K562 (cell line): Measurements from ENCODE around the gene SLC24A4. TPM values are rescaled to one million over a fixed set of nuclear protein-coding genes. Genes with fewer than 3 reads are reported as not detected.
A peak's percentile ranks its signal among the peaks of the same experiment; 100 is the strongest.
"Not testable (repeated sequence)": the region's sequence is repeated elsewhere in the genome, so short reads cannot be mapped to it uniquely, and the experiment has no call there.

Experiments
- ATAC-seq: fragments of 200-7000 bp; cut with Tn5 transposase; 3 replicates; pipeline ENCODE4 v1.9.1; 2020; ENCODE audit warnings: moderate library complexity
- BruUV-seq: library from RNA; stranded (reverse); fragments of 400-500 nt; replicated peaks from 2 replicates; lab custom pipeline; 2021; lab: Mats Ljungman, UMichigan
- CTCF ChIA-PET: fragments of 300-600 bp; formaldehyde crosslinking; extraction: SDS; loops from one replicate; lab custom pipeline; 2021; ENCODE audit warnings: low intra/inter-chr PET ratio; lab: Yijun Ruan, JAX
- POLR2A ChIA-PET: fragments of 300-600, 350-650 bp; sonication (Branson Sonifier 250); formaldehyde crosslinking; extraction: SDS; loops from one replicate; lab custom pipeline; 2021; ENCODE audit warnings: antibody characterized with exemption, inconsistent platforms; lab: Yijun Ruan, JAX
- DNase-seq, 4 experiments: peaks; one replicate each; pipeline versions ENCODE4 v3.0.0 to v3.0.0-alpha.2; 2011 to 2018; ENCODE audit warnings: low spot score in 3 of 4, mixed read lengths in 3 of 4; ENCODE audit errors: extremely low read depth in 1 of 4
- FAIRE-seq: peaks from 2 replicates; lab custom pipeline; 2011; peaks lifted over from hg19 to GRCh38; lab: Jason Lieb, UNC
- H2AFZ ChIP-seq: 2 replicates; pipeline ENCODE4 v1.6.0; 2011; ENCODE audit warnings: low read depth, low read length, control low read depth, inconsistent platforms
- H3K27ac ChIP-seq: fragments of 200-600 bp; 3 replicates; pipeline ENCODE4 v1.8.0; 2011; ENCODE audit warnings: low read depth, mild to moderate bottlenecking, control low read depth, inconsistent platforms, low read length, moderate library complexity, mixed read lengths; ENCODE audit errors: extremely low read depth
- H3K27me3 ChIP-seq, 2 experiments: fragments of 300-600 bp in 1 of 2; 2 replicates in 1 of 2; 3 replicates in 1 of 2; pipeline versions ENCODE4 v1.6.0 to v1.8.0; 2011; ENCODE audit warnings: inconsistent platforms in 2 of 2, low read length in 2 of 2, mild to moderate bottlenecking in 1 of 2, mixed read lengths in 1 of 2, moderate library complexity in 1 of 2; ENCODE audit not compliant: control insufficient read depth in 2 of 2, insufficient read depth in 2 of 2
- H3K36me3 ChIP-seq: fragments of 300-600 bp; 3 replicates; pipeline ENCODE4 v1.8.0; 2011; ENCODE audit warnings: mild to moderate bottlenecking, low read length, inconsistent platforms; ENCODE audit not compliant: control insufficient read depth, insufficient read depth
- H3K4me1 ChIP-seq, 2 experiments: fragments of 200-600 bp in 1 of 2; replicated peaks in 1 of 2; 2 replicates in 1 of 2; 3 replicates in 1 of 2; pipeline versions ENCODE4 v1.5.1 to v1.8.0; 2011; ENCODE audit warnings: inconsistent platforms in 2 of 2, low read length in 2 of 2, mild to moderate bottlenecking in 1 of 2, mixed read lengths in 1 of 2, moderate library complexity in 1 of 2; ENCODE audit not compliant: control insufficient read depth in 2 of 2, insufficient read depth in 2 of 2
- H3K4me2 ChIP-seq: 2 replicates; pipeline ENCODE4 v1.6.1; 2011; ENCODE audit warnings: low read length, control low read depth, inconsistent platforms, mixed read lengths; ENCODE audit not compliant: insufficient read depth
- H3K4me3 ChIP-seq: fragments of 200-600 bp; sonication (generic), shearing (Covaris generic); 2 replicates; pipeline ENCODE4 v1.5.1; 2016; ENCODE audit warnings: control low read depth, inconsistent platforms
- H3K79me2 ChIP-seq: fragments of 200-600 bp; 3 replicates; pipeline ENCODE4 v1.8.0; 2011; ENCODE audit warnings: low read length, inconsistent platforms; ENCODE audit not compliant: control insufficient read depth, insufficient read depth
- H3K9ac ChIP-seq, 2 experiments: 2 replicates each; pipeline versions ENCODE4 v1.6.0 to v1.6.1; 2011; ENCODE audit warnings: low read depth in 2 of 2, low read length in 2 of 2, control low read depth in 1 of 2, inconsistent platforms in 1 of 2, mild to moderate bottlenecking in 1 of 2, mixed read lengths in 1 of 2; ENCODE audit not compliant: insufficient read depth in 1 of 2
- H3K9me1 ChIP-seq: one replicate; pipeline ENCODE4 v1.6.0; 2011; ENCODE audit warnings: inconsistent platforms, mild to moderate bottlenecking, low read length, moderate library complexity; ENCODE audit not compliant: control insufficient read depth, insufficient read depth
- H3K9me3 ChIP-seq: replicated peaks from 2 replicates; pipeline ENCODE4 v1.5.1; 2011; ENCODE audit warnings: low read depth, low read length, inconsistent platforms; ENCODE audit not compliant: control insufficient read depth, insufficient read depth
- H4K20me1 ChIP-seq: replicated peaks from 2 replicates; pipeline ENCODE4 v1.6.1; 2011; ENCODE audit warnings: low read length, inconsistent platforms, mixed read lengths; ENCODE audit not compliant: control insufficient read depth, insufficient read depth
- CCNT2 ChIP-seq: IDR thresholded peaks from 2 replicates; pipeline ENCODE4 v1.6.1; 2011; ENCODE audit warnings: borderline replicate concordance, low read depth, mild to moderate bottlenecking, moderate library complexity, mixed read lengths, low read length; ENCODE audit not compliant: insufficient read length; ENCODE audit errors: extremely low read depth
- E4F1 ChIP-seq: fragments of 250-450 bp; sonication (Bioruptor Pico); IDR thresholded peaks from 2 replicates; pipeline ENCODE4 v1.5.0; 2021; ENCODE audit warnings: mild to moderate bottlenecking, borderline replicate concordance
- KLF10 ChIP-seq: fragments of 250-450 bp; sonication (Bioruptor Pico); IDR thresholded peaks from 2 replicates; pipeline ENCODE4 v1.6.1; 2021; ENCODE audit warnings: matching md5 sums
- MAFG ChIP-seq: fragments of 450-650 bp; conservative IDR thresholded peaks from 2 replicates; pipeline ENCODE4 v1.6.1; 2016; ENCODE audit warnings: missing genetic modification characterization, missing compliant biosample characterization
- NR3C1 ChIP-seq: sonication (generic); formaldehyde crosslinking; IDR thresholded peaks from 2 replicates; pipeline ENCODE4 v1.8.1; 2022; ENCODE audit warnings: missing genetic modification reagents
- SREBF1 ChIP-seq: fragments of 150-350 bp; IDR thresholded peaks from 2 replicates; pipeline ENCODE4 v1.6.1; 2014; ENCODE audit warnings: antibody characterized with exemption, low read depth, low read length, borderline replicate concordance
- ZNF431 ChIP-seq: sonication (generic); formaldehyde crosslinking; IDR thresholded peaks from 2 replicates; pipeline ENCODE4 v1.8.0; 2022; ENCODE audit warnings: mild to moderate bottlenecking, missing genetic modification reagents
- WGBS: fragments of 100-300 bp; shearing (Covaris generic); methylation state at CpG from one replicate; pipeline ENCODE4 v1.1.6; 2016; ENCODE audit warnings: low coverage, mixed read lengths; ENCODE audit not compliant: insufficient coverage; ENCODE audit errors: missing lambda C conversion rate; 5-methylcytosine and 5-hydroxymethylcytosine counted together
- in situ Hi-C: fragments of 300-500 bp; cut with MboI; formaldehyde crosslinking; loops from 4 replicates; pipeline ENCODE4 v1.15.0; 2018; ENCODE audit warnings: inconsistent platforms, mixed read lengths
- intact Hi-C: fragments of 100-400 bp; cut with micrococcal nuclease; formaldehyde crosslinking; loops from 2 replicates; pipeline ENCODE4 v1.14.2; 2022
- polyA plus RNA-seq, 8 experiments: library from polyadenylated mRNA; depleted of rRNA in 4 of 8; stranded (reverse) in 5 of 8; unstranded in 3 of 8; fragments of >200 nt; fragmentation: Nextera tagmentation in 2 of 8; fragmentation: Illumina TruSeq in 1 of 8; extraction: Ambion mirVana in 2 of 8; extraction: Trizol in 1 of 8; gene quantifications; 2 replicates each; pipeline versions ENCODE4 v1.2.1 to v1.2.3, GENCODE V29; 2011 to 2014; ENCODE audit warnings: inconsistent platforms in 1 of 8, missing spikeins in 1 of 8
- total RNA-seq, 7 experiments: library from RNA; depleted of rRNA in 6 of 7; stranded (reverse); fragments of >200 nt in 6 of 7; fragmentation: Illumina TruSeq in 2 of 7; extraction: Trizol in 2 of 7; gene quantifications; 2 replicates each; pipeline versions ENCODE4 v1.2.1 to v1.2.3, GENCODE V29; 2011 to 2021; ENCODE audit warnings: low replicate concordance in 1 of 7
- TF ChIP-seq, protein P1 (sequence below): fragments of 250-450 bp; sonication (Bioruptor Pico); IDR thresholded peaks from 2 replicates; pipeline ENCODE4 v1.4.0; 2020

SLC24A4 gene
- total and polyA plus RNA-seq, 9 of the 15 experiments (the other 6 are each of a cell fraction or from before 2014, with no cell fraction given): not detected

DNA sequence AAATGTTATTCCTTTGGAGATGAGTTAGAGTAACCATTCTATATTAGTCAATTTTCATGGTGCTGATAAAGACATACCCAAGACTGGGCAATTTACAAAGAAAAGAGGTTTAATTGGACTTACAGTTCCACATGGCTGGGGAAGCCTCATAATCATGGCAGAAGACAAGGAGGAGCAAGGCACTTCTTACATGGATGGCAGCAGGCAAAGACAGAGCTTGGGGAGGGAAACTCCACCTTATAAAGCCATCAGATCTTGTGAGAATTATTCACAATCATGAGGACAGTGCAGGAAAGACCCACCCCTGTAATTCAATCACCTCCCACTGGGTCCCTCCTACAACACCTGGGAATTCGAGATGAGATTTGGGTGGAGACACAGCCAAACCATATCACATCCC is 79.5 kb downstream of the SLC24A4 start:
- H3K27me3 ChIP-seq, H3K4me3 ChIP-seq, H3K27ac ChIP-seq, POLR2A ChIA-PET, H3K9ac ChIP-seq, H3K9me1 ChIP-seq, in situ Hi-C loops, H3K79me2 ChIP-seq, ATAC-seq, H3K36me3 ChIP-seq, H3K9me3 ChIP-seq, intact Hi-C loops, H3K4me1 ChIP-seq, FAIRE-seq, CTCF ChIA-PET, H3K4me2 ChIP-seq, H4K20me1 ChIP-seq, H2AFZ ChIP-seq, BruUV-seq, DNase-seq: not testable (repeated sequence)
- peak; percentile 77; the same call in 1 of the 2 replicates for TF ChIP-seq ZNF431 (CRISPR knock-in tag)
- 0% methylated on average over 1 of the region's 1 CpG for WGBS

GRCh38 chr14:92404018-92404417 is 81.1 kb downstream of the SLC24A4 start:
- POLR2A ChIA-PET: no interaction called here
- in situ Hi-C loops: no loop called here
- no peak for FAIRE-seq
- TF ChIP-seq, protein P1, sequence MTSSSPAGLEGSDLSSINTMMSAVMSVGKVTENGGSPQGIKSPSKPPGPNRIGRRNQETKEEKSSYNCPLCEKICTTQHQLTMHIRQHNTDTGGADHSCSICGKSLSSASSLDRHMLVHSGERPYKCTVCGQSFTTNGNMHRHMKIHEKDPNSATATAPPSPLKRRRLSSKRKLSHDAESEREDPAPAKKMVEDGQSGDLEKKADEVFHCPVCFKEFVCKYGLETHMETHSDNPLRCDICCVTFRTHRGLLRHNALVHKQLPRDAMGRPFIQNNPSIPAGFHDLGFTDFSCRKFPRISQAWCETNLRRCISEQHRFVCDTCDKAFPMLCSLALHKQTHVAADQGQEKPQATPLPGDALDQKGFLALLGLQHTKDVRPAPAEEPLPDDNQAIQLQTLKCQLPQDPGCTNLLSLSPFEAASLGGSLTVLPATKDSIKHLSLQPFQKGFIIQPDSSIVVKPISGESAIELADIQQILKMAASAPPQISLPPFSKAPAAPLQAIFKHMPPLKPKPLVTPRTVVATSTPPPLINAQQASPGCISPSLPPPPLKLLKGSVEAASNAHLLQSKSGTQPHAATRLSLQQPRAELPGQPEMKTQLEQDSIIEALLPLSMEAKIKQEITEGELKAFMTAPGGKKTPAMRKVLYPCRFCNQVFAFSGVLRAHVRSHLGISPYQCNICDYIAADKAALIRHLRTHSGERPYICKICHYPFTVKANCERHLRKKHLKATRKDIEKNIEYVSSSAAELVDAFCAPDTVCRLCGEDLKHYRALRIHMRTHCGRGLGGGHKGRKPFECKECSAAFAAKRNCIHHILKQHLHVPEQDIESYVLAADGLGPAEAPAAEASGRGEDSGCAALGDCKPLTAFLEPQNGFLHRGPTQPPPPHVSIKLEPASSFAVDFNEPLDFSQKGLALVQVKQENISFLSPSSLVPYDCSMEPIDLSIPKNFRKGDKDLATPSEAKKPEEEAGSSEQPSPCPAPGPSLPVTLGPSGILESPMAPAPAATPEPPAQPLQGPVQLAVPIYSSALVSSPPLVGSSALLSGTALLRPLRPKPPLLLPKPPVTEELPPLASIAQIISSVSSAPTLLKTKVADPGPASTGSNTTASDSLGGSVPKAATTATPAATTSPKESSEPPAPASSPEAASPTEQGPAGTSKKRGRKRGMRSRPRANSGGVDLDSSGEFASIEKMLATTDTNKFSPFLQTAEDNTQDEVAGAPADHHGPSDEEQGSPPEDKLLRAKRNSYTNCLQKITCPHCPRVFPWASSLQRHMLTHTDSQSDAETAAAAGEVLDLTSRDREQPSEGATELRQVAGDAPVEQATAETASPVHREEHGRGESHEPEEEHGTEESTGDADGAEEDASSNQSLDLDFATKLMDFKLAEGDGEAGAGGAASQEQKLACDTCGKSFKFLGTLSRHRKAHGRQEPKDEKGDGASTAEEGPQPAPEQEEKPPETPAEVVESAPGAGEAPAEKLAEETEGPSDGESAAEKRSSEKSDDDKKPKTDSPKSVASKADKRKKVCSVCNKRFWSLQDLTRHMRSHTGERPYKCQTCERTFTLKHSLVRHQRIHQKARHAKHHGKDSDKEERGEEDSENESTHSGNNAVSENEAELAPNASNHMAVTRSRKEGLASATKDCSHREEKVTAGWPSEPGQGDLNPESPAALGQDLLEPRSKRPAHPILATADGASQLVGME (CRISPR knock-in tag): no peak
- TF ChIP-seq MAFG (tag): no peak
- TF ChIP-seq KLF10 (CRISPR knock-in tag): no peak
- no peak for TF ChIP-seq CCNT2
- no peak for TF ChIP-seq E4F1 (CRISPR knock-in tag)
- no peak for TF ChIP-seq NR3C1 (CRISPR knock-in tag)
- no peak for TF ChIP-seq SREBF1

More at GRCh38 chr14:92404018-92404417, 81.1 kb downstream of the SLC24A4 start:
- ATAC-seq: no peak
- Histone ChIP-seq H3K9me1 (no peaks in the 10 kb centered on the region), H4K20me1 (no peaks in the 10 kb centered on the region), H3K36me3 (no peaks in the 10 kb centered on the region), H2AFZ (no peak overlapping the region), H3K27me3 (no peaks in the 10 kb centered on the region), H3K9me3 (no peaks in the 10 kb centered on the region), H3K4me1 (no peaks in the 10 kb centered on the region), H3K9ac (no peak overlapping the region), H3K4me3 (no peak overlapping the region), H3K4me2 (no peak overlapping the region), H3K79me2 (no peaks in the 10 kb centered on the region), H3K27ac (no peak overlapping the region)
- WGBS: 0% methylated on average over 4 of the region's 4 CpGs
- CTCF ChIA-PET: no interaction called here
- BruUV-seq: no TSS peak
- intact Hi-C loops: no loop called here
- no peak for DNase-seq
